GM12865 (cell line): ENCODE measurements around the gene KPNB1.

Experiments used
- DNase-seq: peaks from one replicate; pipeline ENCODE4 v3.0.0; 2010; ENCODE audit warnings: low read depth
- H3K4me3 ChIP-seq: 2 replicates; pipeline ENCODE4 v1.5.1; 2011; ENCODE audit warnings: mild to moderate bottlenecking, low read depth, low read length, control low read depth
- TF ChIP-seq, protein P1 (sequence below): IDR thresholded peaks from 2 replicates; pipeline ENCODE4 v1.5.1; 2011; ENCODE audit warnings: low read length, control low read depth, low read depth, inconsistent platforms; ENCODE audit not compliant: insufficient read depth; ENCODE audit errors: missing control alignments

KPNB1 gene

GRCh38 chr17:47690121-47690520 is 40.4 kb downstream of the KPNB1 start:
- DNase-seq = no peak
- no peak overlapping the region for H3K4me3 ChIP-seq
- TF ChIP-seq, protein P1, sequence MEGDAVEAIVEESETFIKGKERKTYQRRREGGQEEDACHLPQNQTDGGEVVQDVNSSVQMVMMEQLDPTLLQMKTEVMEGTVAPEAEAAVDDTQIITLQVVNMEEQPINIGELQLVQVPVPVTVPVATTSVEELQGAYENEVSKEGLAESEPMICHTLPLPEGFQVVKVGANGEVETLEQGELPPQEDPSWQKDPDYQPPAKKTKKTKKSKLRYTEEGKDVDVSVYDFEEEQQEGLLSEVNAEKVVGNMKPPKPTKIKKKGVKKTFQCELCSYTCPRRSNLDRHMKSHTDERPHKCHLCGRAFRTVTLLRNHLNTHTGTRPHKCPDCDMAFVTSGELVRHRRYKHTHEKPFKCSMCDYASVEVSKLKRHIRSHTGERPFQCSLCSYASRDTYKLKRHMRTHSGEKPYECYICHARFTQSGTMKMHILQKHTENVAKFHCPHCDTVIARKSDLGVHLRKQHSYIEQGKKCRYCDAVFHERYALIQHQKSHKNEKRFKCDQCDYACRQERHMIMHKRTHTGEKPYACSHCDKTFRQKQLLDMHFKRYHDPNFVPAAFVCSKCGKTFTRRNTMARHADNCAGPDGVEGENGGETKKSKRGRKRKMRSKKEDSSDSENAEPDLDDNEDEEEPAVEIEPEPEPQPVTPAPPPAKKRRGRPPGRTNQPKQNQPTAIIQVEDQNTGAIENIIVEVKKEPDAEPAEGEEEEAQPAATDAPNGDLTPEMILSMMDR = no peak

DNA sequence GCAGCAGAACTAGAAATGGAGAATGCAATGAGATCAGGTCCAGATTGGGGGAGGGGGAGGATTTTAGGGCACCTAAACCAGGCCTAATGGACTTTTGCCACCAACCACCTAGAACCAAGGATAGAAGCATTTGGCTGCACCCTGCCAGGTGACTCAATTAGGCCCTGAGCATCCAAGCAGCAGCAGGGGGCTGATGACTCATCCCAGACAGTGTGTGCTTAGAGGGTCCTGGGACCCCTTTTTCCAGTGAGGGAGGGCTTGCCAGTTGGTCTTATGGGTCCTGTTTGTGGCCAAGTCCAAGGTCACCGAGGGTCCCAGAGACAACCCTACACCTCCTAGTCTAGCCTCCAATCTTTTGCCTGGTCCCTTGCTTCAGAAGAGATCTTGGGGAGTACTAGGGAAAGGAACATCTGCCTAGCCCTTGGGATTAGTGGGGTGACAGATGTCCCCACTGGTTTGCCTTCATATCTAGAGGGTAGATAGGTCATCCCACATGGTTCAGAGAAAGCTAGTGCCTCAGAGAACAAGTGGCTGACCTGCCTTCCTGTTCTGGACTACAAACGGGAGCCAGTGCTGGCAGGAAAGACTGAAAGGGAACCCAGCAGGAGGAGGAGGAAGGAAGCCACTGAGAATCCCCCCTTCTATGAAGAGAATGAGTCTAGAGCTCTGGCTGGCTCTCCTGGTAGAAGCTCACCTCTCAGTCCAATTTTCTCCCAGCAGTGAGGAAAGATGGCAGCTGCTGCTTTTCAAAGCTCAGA is 42.6 kb downstream of the KPNB1 start:
- no peak for DNase-seq
- TF ChIP-seq, protein P1 = no peak
- H3K4me3 ChIP-seq = no peak overlapping the region

DNA sequence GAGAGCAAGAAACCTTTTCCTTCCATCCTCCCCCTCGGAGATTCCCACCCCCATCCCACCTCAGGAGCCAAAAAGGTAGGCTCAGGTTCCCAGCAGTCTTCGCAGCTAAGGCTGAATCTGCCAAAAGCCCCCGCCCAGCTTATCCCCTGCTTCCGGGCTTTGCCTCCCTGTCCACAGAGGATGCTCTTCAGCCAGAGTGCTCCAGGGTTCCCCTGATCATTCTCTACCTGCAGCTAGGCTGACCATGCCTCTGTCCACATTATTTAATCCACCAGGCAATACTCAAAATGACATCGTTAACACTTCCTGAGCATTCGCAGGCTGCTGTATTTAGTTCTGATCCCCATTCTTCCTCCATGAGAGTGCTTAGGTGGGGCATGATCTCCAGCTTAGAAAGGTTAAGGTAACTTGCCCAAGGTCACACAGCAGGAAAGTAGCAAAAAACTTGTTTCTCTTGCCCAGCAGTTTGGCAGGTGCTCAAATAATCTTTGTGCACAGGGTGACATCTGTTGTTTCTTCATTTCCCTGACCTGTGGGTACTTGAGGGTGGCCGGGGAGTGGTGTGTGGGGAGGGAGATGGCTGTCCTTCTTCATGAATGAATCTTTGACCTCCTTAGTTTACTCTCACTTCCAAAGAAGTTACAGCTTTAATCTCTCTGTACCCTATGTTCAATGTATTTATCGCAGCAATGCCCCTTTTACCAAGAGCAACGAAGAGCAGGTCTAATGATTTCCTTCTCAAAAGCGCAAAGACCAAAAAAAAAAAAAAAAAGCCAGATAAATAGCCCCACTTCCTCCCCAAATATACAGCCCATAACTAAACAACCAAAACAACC is 43.4 kb downstream of the KPNB1 start:
- TF ChIP-seq, protein P1 = no peak
- no peak for DNase-seq
- H3K4me3 ChIP-seq = peak overlapping the region; percentile 28

DNA sequence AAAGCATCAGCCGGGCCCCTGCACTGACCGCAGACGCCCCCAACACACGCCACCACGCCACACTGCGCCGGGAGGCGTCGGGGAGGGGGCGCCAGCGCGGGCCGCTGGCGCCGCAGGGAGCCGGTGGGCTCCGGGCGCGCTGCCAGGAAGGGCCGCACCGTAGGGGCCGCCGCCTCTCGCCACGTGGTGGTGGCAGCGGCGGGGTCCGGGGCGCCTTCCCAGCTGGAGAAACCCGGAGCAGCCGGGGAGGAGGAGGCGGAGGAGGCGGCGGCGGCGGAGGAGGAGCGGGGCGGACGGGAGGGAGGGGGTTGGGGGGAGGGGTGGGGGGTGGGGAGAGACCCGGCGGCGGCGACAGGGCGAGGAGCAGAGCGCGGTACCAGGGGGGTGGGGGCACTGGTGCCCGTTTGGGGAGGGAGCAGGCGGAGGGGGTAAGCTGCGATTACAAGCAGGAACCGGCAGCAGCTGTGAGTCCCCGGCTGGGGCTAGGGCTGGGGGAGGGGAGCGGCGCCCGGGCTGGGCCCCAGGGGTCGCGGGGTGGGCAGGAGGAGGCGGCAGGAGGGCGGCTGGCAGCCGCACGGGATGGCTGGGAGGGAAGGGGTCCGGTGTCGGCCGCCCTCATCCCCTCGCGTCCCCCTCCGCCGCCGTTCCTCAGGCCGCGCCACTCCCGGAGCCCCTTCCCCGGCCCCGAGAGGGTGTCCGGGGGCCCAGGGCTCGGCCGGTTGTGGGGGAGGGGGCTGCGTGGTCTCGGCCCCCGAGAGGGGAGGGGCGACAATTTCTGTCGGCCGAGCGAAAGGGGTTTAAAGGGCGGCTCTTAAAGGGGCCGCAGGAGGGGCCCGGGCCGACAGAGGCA is 44.2 kb downstream of the KPNB1 start, which contains the start of gene TBKBP1:
TSS of gene TBKBP1 (plus strand) at position 431 of the 850 bp plus-strand sequence. CDS start 1,952 bp downstream, outside the sequence.
- TF ChIP-seq, protein P1 = no peak
- DNase-seq = no peak
- H3K4me3 ChIP-seq = peak within 1 kb of the TSS; percentile 48

DNA sequence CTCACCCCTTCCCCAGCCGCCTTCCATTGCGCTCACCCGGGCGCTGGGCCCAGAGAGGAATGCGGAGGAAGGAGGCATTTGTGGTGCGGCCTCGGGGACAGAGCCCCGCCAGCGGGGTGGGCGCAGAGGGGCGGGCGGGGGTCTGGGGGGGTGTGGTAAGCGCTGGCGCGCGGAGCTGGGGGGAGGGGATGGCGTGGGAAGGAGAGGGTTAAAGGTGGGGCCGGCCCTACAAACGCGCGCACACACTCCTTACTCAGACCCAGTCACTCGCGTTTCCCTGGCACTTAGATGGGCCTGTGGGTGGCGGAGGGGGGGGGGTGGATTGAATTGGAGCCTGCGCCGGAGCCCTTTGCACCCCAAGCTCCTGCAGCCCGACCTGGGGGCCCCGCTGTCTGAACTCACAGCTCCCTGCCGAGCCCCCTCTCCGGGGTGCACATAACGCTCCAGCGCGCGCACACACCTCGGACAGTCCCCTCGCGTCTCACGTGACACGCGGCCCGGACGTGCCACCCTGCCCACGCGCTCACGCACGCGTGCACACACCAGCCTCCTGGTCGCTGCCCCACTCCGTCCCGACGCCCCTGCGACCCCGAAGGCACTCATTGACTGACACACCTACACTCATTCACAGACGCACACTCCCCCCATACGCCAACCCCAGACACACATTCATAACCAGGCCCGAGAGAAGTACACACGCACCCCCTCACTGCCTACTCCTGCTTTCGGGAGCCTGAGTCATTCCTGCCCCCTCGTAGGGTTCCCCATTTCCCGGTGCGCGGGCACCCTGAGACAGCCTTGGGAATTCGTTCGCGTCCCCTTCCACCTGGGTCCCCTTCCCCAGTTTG is 45.1 kb downstream of the KPNB1 start:
- H3K4me3 ChIP-seq = peak overlapping the region; percentile 48
- no peak for DNase-seq
- TF ChIP-seq, protein P1 = no peak
